Measurements from ENCODE around the gene GPR162. TPM values are rescaled to one million over a fixed set of nuclear protein-coding genes. Genes with fewer than 3 reads are reported as not detected.

Gene GPR162
- polyA plus RNA-seq, 3 donors: 15.1 to 81.7 (median 16.0) TPM

- Histone ChIP-seq H3K9ac (ENCODE audit: insufficient read depth, low read length, poor library complexity, severe bottlenecking) (peak overlapping the region; percentile 75), H3K9me3 (replicated peaks in 1 of 2; ENCODE audit: control insufficient read depth in 1 of 2, insufficient read depth in 1 of 2, low read length in 2 of 2) (no peaks in the 10 kb centered on the region), H3K4me3 (replicated peaks in 1 of 3; ENCODE audit: low read depth in 2 of 3, low read length in 3 of 3) (peak overlapping the region; percentile 65 to 97 (median 96)), H4K20me1 (ENCODE audit: insufficient read depth, low read length) (peaks cover 44% of the 10 kb centered on the region), H2AFZ (ENCODE audit: insufficient read depth, low read depth, low read length, poor library complexity, severe bottlenecking) (peak overlapping the region; percentile 83), H3K27me3 (ENCODE audit: control insufficient read depth in 2 of 2, insufficient read depth in 2 of 2, low read length in 2 of 2) (no peaks in the 10 kb centered on the region), H3K4me2 (replicated peaks; ENCODE audit: extremely low read depth, low read length, poor library complexity, severe bottlenecking) (peak overlapping the region; percentile 85), H3K36me3 (replicated peaks in 1 of 2; ENCODE audit: control insufficient read depth in 1 of 2, insufficient read depth in 2 of 2, low read length in 2 of 2) (peaks cover 24 to 29% of the 10 kb centered on the region in 2 donors), H3K4me1 (ENCODE audit: control insufficient read depth in 1 of 2, insufficient read depth in 2 of 2, low read length in 2 of 2) (peaks cover 56 to 63% of the 10 kb centered on the region in 2 donors), H3K27ac (ENCODE audit: low read depth in 1 of 2, low read length in 2 of 2) (peak overlapping the region; percentile 94), H3K79me2 (ENCODE audit: insufficient read depth, low read length) (peaks cover 74% of the 10 kb centered on the region)
- Mint-ChIP-seq H3K27ac (peak overlapping the region; percentile 96 to 99 (median 98)), H3K9me3 (peaks cover 0 to 2% (median 0%) of the 10 kb centered on the region in 7 donors), H3K27me3 (ENCODE audit: low read depth in 3 of 3) (peaks cover 0 to 2% (median 0%) of the 10 kb centered on the region in 3 donors), H3K36me3 (peaks cover 32 to 37% of the 10 kb centered on the region in 2 donors), H3K4me3 (peak overlapping the region; percentile 94 to 100), H3K4me1 (peaks cover 62% of the 10 kb centered on the region)
- intact Hi-C loops (cut with micrococcal nuclease): loop anchor here (5.0 kb wide), 2 partner anchors 35 to 40 kb away; partner anchors contain the start of genes MLF2 (in 1 of the 2) and P3H3 (in 1 of the 2)
- 2% methylated on average over 6 of the region's 13 CpGs for WGBS (ENCODE audit: insufficient coverage)
- TF ChIP-seq CTCF (IDR thresholded peaks at IDR 0.05): no peak
- DNase-seq: no peak
Measured at GRCh38 chr12:6791931-6792520, 29.6 kb upstream of the GPR162 start.

- Mint-ChIP-seq H3K36me3 (peaks cover 39 to 43% of the 10 kb centered on the region in 2 donors), H3K27ac (peak overlapping the region; percentile 96 to 99 (median 98)), H3K4me1 (peaks cover 56% of the 10 kb centered on the region), H3K9me3 (peaks cover 0 to 2% (median 0%) of the 10 kb centered on the region in 7 donors), H3K27me3 (ENCODE audit: low read depth in 3 of 3) (peaks cover 0 to 2% (median 0%) of the 10 kb centered on the region in 3 donors), H3K4me3 (peak overlapping the region; percentile 94 to 100)
- intact Hi-C loops (cut with micrococcal nuclease): loop anchor here (5.0 kb wide), 2 partner anchors 35 to 40 kb away; partner anchors contain the start of genes MLF2 (in 1 of the 2) and P3H3 (in 1 of the 2)
- Histone ChIP-seq H2AFZ (ENCODE audit: insufficient read depth, low read depth, low read length, poor library complexity, severe bottlenecking) (peak overlapping the region; percentile 83), H3K9me3 (replicated peaks in 1 of 2; ENCODE audit: control insufficient read depth in 1 of 2, insufficient read depth in 1 of 2, low read length in 2 of 2) (no peaks in the 10 kb centered on the region), H3K4me2 (replicated peaks; ENCODE audit: extremely low read depth, low read length, poor library complexity, severe bottlenecking) (peak overlapping the region; percentile 85), H3K27ac (ENCODE audit: low read depth in 1 of 2, low read length in 2 of 2) (peak overlapping the region; percentile 94), H3K27me3 (ENCODE audit: control insufficient read depth in 2 of 2, insufficient read depth in 2 of 2, low read length in 2 of 2) (no peaks in the 10 kb centered on the region), H3K79me2 (ENCODE audit: insufficient read depth, low read length) (peaks cover 75% of the 10 kb centered on the region), H3K4me1 (ENCODE audit: control insufficient read depth in 1 of 2, insufficient read depth in 2 of 2, low read length in 2 of 2) (peaks cover 50 to 57% of the 10 kb centered on the region in 2 donors), H3K36me3 (replicated peaks in 1 of 2; ENCODE audit: control insufficient read depth in 1 of 2, insufficient read depth in 2 of 2, low read length in 2 of 2) (peaks cover 25 to 36% of the 10 kb centered on the region in 2 donors), H3K9ac (ENCODE audit: insufficient read depth, low read length, poor library complexity, severe bottlenecking) (peak overlapping the region; percentile 75), H4K20me1 (ENCODE audit: insufficient read depth, low read length) (peaks cover 50% of the 10 kb centered on the region), H3K4me3 (replicated peaks in 1 of 3; ENCODE audit: low read depth in 2 of 3, low read length in 3 of 3) (peak overlapping the region; percentile 65 to 97 (median 96))
- peak; percentile 82 to 90 (median 87) for DNase-seq
- no peak for TF ChIP-seq CTCF (IDR thresholded peaks at IDR 0.05)
- WGBS (ENCODE audit: insufficient coverage): 3% methylated on average over 9 of the region's 12 CpGs
Measured at GRCh38 chr12:6792522-6793201, 29.0 kb upstream of the GPR162 start.

All from CD14-positive monocyte (primary cell).